ENCODE data around the gene E2F2. TPM values are rescaled to one million over a fixed set of nuclear protein-coding genes. Genes with fewer than 3 reads are reported as not detected.

Gene E2F2
- total RNA-seq, 1 experiment from 2014 or later, result 16.3 TPM

GRCh38 chr1:23517581-23517980 lies 13.5 kb downstream of the E2F2 start:
- TF ChIP-seq, protein P1, sequence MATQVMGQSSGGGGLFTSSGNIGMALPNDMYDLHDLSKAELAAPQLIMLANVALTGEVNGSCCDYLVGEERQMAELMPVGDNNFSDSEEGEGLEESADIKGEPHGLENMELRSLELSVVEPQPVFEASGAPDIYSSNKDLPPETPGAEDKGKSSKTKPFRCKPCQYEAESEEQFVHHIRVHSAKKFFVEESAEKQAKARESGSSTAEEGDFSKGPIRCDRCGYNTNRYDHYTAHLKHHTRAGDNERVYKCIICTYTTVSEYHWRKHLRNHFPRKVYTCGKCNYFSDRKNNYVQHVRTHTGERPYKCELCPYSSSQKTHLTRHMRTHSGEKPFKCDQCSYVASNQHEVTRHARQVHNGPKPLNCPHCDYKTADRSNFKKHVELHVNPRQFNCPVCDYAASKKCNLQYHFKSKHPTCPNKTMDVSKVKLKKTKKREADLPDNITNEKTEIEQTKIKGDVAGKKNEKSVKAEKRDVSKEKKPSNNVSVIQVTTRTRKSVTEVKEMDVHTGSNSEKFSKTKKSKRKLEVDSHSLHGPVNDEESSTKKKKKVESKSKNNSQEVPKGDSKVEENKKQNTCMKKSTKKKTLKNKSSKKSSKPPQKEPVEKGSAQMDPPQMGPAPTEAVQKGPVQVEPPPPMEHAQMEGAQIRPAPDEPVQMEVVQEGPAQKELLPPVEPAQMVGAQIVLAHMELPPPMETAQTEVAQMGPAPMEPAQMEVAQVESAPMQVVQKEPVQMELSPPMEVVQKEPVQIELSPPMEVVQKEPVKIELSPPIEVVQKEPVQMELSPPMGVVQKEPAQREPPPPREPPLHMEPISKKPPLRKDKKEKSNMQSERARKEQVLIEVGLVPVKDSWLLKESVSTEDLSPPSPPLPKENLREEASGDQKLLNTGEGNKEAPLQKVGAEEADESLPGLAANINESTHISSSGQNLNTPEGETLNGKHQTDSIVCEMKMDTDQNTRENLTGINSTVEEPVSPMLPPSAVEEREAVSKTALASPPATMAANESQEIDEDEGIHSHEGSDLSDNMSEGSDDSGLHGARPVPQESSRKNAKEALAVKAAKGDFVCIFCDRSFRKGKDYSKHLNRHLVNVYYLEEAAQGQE (IDR thresholded peaks at IDR 0.05; ENCODE audit: low read depth), result no peak
- TF ChIP-seq EZH2phosphoT487 (IDR thresholded peaks at IDR 0.05; ENCODE audit: borderline replicate concordance) (no peak), SIN3A (IDR thresholded peaks at IDR 0.05; ENCODE audit: low read depth) (no peak), SRF (IDR thresholded peaks at IDR 0.05; ENCODE audit: low read depth) (no peak), ZFX (IDR thresholded peaks at IDR 0.05) (no peak), RAD21 (IDR thresholded peaks at IDR 0.05; ENCODE audit: low read depth) (no peak), POLR2A (IDR thresholded peaks at IDR 0.05; ENCODE audit: borderline replicate concordance, extremely low read depth, insufficient read depth, insufficient read length) (no peak), CEBPB (IDR thresholded peaks at IDR 0.05; ENCODE audit: low read depth) (no peak), TCF7L2 (IDR thresholded peaks at IDR 0.05; ENCODE audit: borderline replicate concordance, extremely low read depth, insufficient read depth, insufficient read length) (no peak), EGR1 (IDR thresholded peaks at IDR 0.05; ENCODE audit: low read depth) (no peak), SP1 (IDR thresholded peaks at IDR 0.05; ENCODE audit: low read depth) (no peak), FOSL1 (IDR thresholded peaks at IDR 0.05; ENCODE audit: low read depth) (no peak), ELF1 (IDR thresholded peaks at IDR 0.05; ENCODE audit: borderline replicate concordance, low read depth) (no peak)
- TF ChIP-seq, protein P2, sequence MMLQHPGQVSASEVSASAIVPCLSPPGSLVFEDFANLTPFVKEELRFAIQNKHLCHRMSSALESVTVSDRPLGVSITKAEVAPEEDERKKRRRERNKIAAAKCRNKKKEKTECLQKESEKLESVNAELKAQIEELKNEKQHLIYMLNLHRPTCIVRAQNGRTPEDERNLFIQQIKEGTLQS (IDR thresholded peaks at IDR 0.05), result no peak
- TF ChIP-seq, protein P3, sequence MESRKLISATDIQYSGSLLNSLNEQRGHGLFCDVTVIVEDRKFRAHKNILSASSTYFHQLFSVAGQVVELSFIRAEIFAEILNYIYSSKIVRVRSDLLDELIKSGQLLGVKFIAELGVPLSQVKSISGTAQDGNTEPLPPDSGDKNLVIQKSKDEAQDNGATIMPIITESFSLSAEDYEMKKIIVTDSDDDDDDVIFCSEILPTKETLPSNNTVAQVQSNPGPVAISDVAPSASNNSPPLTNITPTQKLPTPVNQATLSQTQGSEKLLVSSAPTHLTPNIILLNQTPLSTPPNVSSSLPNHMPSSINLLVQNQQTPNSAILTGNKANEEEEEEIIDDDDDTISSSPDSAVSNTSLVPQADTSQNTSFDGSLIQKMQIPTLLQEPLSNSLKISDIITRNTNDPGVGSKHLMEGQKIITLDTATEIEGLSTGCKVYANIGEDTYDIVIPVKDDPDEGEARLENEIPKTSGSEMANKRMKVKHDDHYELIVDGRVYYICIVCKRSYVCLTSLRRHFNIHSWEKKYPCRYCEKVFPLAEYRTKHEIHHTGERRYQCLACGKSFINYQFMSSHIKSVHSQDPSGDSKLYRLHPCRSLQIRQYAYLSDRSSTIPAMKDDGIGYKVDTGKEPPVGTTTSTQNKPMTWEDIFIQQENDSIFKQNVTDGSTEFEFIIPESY (IDR thresholded peaks at IDR 0.05; ENCODE audit: extremely low read depth, insufficient replicate concordance, low read length), result no peak
- no peaks in the 10 kb centered on the region for H3K9me2 ChIP-seq (ENCODE audit: insufficient read depth)
- H3K36me3 ChIP-seq (ENCODE audit: control insufficient read depth in 1 of 2, insufficient read depth in 2 of 2, low read length in 2 of 2), result peaks cover 26 to 39% of the 10 kb centered on the region in 2 experiments
- DNase-seq (ENCODE audit: low read depth, low spot score) (no peak), ATAC-seq (no peak)
- H3K9ac ChIP-seq (ENCODE audit: low read length), result no peak overlapping the region
- BruUV-seq (replicated peaks), result no TSS peak
- no peaks in the 10 kb centered on the region for H3K27me3 ChIP-seq (ENCODE audit: insufficient read depth, low read length)
- no peak overlapping the region for H3K27ac ChIP-seq (ENCODE audit: low read depth, low read length)
- intact Hi-C loops (cut with micrococcal nuclease), result no loop called here
- CTCF ChIA-PET, result no interaction called here
- RAD21 ChIA-PET (ENCODE audit: low non-redundant PET in 1 of 2, low total read pairs in 2 of 2, uncharacterized antibody in 2 of 2, unreplicated experiment in 2 of 2), result no interaction called here
- H3K4me1 ChIP-seq (ENCODE audit: control insufficient read depth in 1 of 2, insufficient read depth in 2 of 2, low read length in 2 of 2), result no peaks in the 10 kb centered on the region
- H3K4me3 ChIP-seq (replicated peaks in 1 of 2; ENCODE audit: low read depth in 1 of 2, low read length in 2 of 2), result no peak overlapping the region
- H2AFZ ChIP-seq (ENCODE audit: low read depth, low read length, poor library complexity, severe bottlenecking), result no peak overlapping the region
- H3K79me2 ChIP-seq (ENCODE audit: insufficient read depth, low read length), result peaks cover 6% of the 10 kb centered on the region; the same call in 1 of the 2 replicates
- POLR2A ChIA-PET, result no interaction called here
- no peaks in the 10 kb centered on the region for H3K9me3 ChIP-seq (ENCODE audit: control insufficient read depth in 1 of 2, insufficient read depth in 1 of 2, low read depth in 1 of 2, low read length in 2 of 2)
- no peaks in the 10 kb centered on the region; the same call in 1 of the 2 replicates for H4K20me1 ChIP-seq (ENCODE audit: insufficient read depth)
- H3K4me2 ChIP-seq (ENCODE audit: low read length), result no peak overlapping the region

All from HCT116 (cell line).